Fibroblast of lung (primary cell): ENCODE data around the gene AQP1. TPM values are rescaled to one million over a fixed set of nuclear protein-coding genes. Genes with fewer than 3 reads are reported as not detected.

Source experiments
- DNase-seq, 2 donors: peaks; one replicate each; pipeline versions ENCODE4 v3.0.0 to v3.0.0-alpha.2; 2010; ENCODE audit warnings: low read depth in 2 of 2
- H2AFZ ChIP-seq: 2 replicates; pipeline ENCODE4 v1.5.1; 2012; ENCODE audit warnings: low read length, control low read depth, inconsistent platforms
- H3K27ac ChIP-seq: 2 replicates; pipeline ENCODE4 v1.5.1; 2011; ENCODE audit warnings: low read length, control low read depth; ENCODE audit not compliant: insufficient read depth
- H3K27me3 ChIP-seq: 2 replicates; pipeline ENCODE4 v1.5.1; 2011; ENCODE audit warnings: mild to moderate bottlenecking, low read length; ENCODE audit not compliant: control insufficient read depth, insufficient read depth
- H3K36me3 ChIP-seq: 2 replicates; pipeline ENCODE4 v1.5.1; 2011; ENCODE audit warnings: low read length; ENCODE audit not compliant: control insufficient read depth, insufficient read depth
- H3K4me1 ChIP-seq: 2 replicates; pipeline ENCODE4 v1.5.1; 2011; ENCODE audit warnings: low read length; ENCODE audit not compliant: control insufficient read depth, insufficient read depth; ENCODE audit errors: extremely low read depth
- H3K4me2 ChIP-seq: 2 replicates; pipeline ENCODE4 v1.5.1; 2011; ENCODE audit warnings: low read length, control low read depth; ENCODE audit not compliant: insufficient read depth; ENCODE audit errors: extremely low read depth
- H3K4me3 ChIP-seq, 4 experiments: fragments of 200-600 bp in 1 of 4; sonication (generic) in 1 of 4; replicated peaks in 1 of 4; 2 replicates each; pipeline ENCODE4 v1.5.1; 2011 to 2016; ENCODE audit warnings: low read length in 4 of 4, low read depth in 3 of 4, mild to moderate bottlenecking in 3 of 4, control low read depth in 2 of 4, inconsistent platforms in 1 of 4, mixed read lengths in 1 of 4; ENCODE audit not compliant: insufficient read depth in 1 of 4; ENCODE audit errors: control extremely low read depth in 1 of 4
- H3K79me2 ChIP-seq: 2 replicates; pipeline ENCODE4 v1.5.1; 2012; ENCODE audit warnings: mild to moderate bottlenecking, low read length, inconsistent platforms; ENCODE audit not compliant: control insufficient read depth, insufficient read depth
- H3K9ac ChIP-seq: 2 replicates; pipeline ENCODE4 v1.5.1; 2011; ENCODE audit warnings: mild to moderate bottlenecking, low read length, control low read depth; ENCODE audit not compliant: insufficient read depth
- H3K9me3 ChIP-seq: 2 replicates; pipeline ENCODE4 v1.5.1; 2012; ENCODE audit warnings: low read depth, low read length; ENCODE audit not compliant: control insufficient read depth, insufficient read depth
- H4K20me1 ChIP-seq: 2 replicates; pipeline ENCODE4 v1.5.1; 2011; ENCODE audit warnings: low read length; ENCODE audit not compliant: control insufficient read depth, insufficient read depth; ENCODE audit errors: extremely low read depth
- EZH2 ChIP-seq: IDR thresholded peaks from 2 replicates; pipeline ENCODE4 v1.5.1; 2012; ENCODE audit warnings: low read length, control low read depth, mild to moderate bottlenecking; ENCODE audit errors: missing control alignments
- polyA plus RNA-seq, 2 donors: library from polyadenylated mRNA; depleted of rRNA in 1 of 2; stranded (reverse) in 1 of 2; unstranded in 1 of 2; fragments of >200 nt; gene quantifications; 2 replicates each; pipeline ENCODE4 v1.2.1, GENCODE V29; 2011 to 2012; ENCODE audit warnings: missing spikeins in 1 of 2
- total RNA-seq: library from RNA; depleted of rRNA; stranded (reverse); fragments of >200 nt; gene quantifications from 2 replicates; pipeline ENCODE4 v1.2.1, GENCODE V29; 2014
- TF ChIP-seq, protein P1 (sequence below), 2 donors: IDR thresholded peaks in 1 of 2; conservative IDR thresholded peaks in 1 of 2; 1 replicate in 1 of 2; 2 replicates in 1 of 2; pipeline ENCODE4 v1.5.1; 2011 to 2012; ENCODE audit warnings: low read length in 2 of 2, control low read depth in 1 of 2, inconsistent platforms in 1 of 2, low read depth in 1 of 2, mild to moderate bottlenecking in 1 of 2

The AQP1 gene
- total and polyA plus RNA-seq, 2 donors (not counting 1 experiment from before 2014, with no cell fraction given) = 13.0 to 44.6 TPM

DNA sequence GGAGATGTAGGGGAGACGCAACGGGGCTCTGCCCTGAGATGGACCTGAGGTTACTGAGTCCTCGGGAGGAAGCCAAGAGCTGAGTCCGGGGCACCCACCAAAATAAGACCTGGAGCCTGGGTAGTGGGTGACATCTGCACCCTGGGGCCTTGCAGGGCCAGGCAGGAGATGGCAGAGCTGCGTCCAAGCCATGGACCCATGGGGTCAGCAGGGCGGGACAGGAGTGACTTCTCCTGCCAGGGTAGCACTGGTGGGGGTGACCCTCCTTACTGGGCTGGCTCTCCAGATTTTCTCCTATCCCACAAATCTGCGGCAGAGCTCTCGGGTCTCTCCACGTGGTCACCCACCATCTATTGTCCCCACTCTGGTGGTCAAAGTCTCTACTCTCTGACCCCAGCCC is 54.2 kb downstream of the AQP1 start:
- Histone ChIP-seq H3K27ac (no peak overlapping the region), H3K4me3 (no peak overlapping the region), H3K9ac (no peak overlapping the region), H3K4me1 (no peaks in the 10 kb centered on the region), H3K36me3 (no peaks in the 10 kb centered on the region), H4K20me1 (no peaks in the 10 kb centered on the region), H3K4me2 (no peak overlapping the region), H2AFZ (no peak overlapping the region), H3K9me3 (no peaks in the 10 kb centered on the region), H3K79me2 (no peaks in the 10 kb centered on the region), H3K27me3 (peaks cover 6% of the 10 kb centered on the region)
- no peak for DNase-seq
- TF ChIP-seq EZH2 = no peak
- TF ChIP-seq, protein P1, sequence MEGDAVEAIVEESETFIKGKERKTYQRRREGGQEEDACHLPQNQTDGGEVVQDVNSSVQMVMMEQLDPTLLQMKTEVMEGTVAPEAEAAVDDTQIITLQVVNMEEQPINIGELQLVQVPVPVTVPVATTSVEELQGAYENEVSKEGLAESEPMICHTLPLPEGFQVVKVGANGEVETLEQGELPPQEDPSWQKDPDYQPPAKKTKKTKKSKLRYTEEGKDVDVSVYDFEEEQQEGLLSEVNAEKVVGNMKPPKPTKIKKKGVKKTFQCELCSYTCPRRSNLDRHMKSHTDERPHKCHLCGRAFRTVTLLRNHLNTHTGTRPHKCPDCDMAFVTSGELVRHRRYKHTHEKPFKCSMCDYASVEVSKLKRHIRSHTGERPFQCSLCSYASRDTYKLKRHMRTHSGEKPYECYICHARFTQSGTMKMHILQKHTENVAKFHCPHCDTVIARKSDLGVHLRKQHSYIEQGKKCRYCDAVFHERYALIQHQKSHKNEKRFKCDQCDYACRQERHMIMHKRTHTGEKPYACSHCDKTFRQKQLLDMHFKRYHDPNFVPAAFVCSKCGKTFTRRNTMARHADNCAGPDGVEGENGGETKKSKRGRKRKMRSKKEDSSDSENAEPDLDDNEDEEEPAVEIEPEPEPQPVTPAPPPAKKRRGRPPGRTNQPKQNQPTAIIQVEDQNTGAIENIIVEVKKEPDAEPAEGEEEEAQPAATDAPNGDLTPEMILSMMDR (conservative IDR thresholded peaks at IDR 0.05 in 1 of 2, IDR thresholded peaks at IDR 0.05 in 1 of 2; ENCODE audit: low read depth in 1 of 2, low read length in 2 of 2) = no peak

DNA sequence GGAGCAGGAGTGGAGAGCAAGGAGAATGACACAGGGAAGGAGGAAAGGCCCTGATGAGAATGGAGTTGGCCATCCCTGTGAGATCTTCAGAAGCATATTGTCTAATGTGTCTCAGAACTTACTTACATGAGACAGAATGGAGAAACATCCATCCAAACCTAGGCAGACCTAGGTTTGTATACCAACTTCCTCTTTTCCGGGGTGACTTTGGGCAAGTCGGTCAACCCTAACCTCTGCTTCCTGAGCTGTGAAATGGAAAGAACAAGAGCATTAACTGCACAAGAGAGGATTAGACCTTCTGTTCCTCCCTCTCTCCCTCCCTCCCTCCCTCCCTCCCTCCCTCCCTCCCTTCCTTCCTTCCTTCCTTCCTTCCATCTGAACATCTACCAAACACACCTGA is 56.6 kb downstream of the AQP1 start:
- no peak for DNase-seq
- Histone ChIP-seq H3K4me2 (no peak overlapping the region), H3K4me1 (no peaks in the 10 kb centered on the region), H3K27me3 (peaks cover 17% of the 10 kb centered on the region), H2AFZ (no peak overlapping the region), H4K20me1 (no peaks in the 10 kb centered on the region), H3K9me3 (no peaks in the 10 kb centered on the region), H3K4me3 (no peak overlapping the region), H3K27ac (no peak overlapping the region), H3K36me3 (no peaks in the 10 kb centered on the region), H3K9ac (no peak overlapping the region), H3K79me2 (no peaks in the 10 kb centered on the region)
- TF ChIP-seq EZH2 = no peak
- TF ChIP-seq, protein P1 (conservative IDR thresholded peaks at IDR 0.05 in 1 of 2, IDR thresholded peaks at IDR 0.05 in 1 of 2; ENCODE audit: low read depth in 1 of 2, low read length in 2 of 2) = no peak

DNA sequence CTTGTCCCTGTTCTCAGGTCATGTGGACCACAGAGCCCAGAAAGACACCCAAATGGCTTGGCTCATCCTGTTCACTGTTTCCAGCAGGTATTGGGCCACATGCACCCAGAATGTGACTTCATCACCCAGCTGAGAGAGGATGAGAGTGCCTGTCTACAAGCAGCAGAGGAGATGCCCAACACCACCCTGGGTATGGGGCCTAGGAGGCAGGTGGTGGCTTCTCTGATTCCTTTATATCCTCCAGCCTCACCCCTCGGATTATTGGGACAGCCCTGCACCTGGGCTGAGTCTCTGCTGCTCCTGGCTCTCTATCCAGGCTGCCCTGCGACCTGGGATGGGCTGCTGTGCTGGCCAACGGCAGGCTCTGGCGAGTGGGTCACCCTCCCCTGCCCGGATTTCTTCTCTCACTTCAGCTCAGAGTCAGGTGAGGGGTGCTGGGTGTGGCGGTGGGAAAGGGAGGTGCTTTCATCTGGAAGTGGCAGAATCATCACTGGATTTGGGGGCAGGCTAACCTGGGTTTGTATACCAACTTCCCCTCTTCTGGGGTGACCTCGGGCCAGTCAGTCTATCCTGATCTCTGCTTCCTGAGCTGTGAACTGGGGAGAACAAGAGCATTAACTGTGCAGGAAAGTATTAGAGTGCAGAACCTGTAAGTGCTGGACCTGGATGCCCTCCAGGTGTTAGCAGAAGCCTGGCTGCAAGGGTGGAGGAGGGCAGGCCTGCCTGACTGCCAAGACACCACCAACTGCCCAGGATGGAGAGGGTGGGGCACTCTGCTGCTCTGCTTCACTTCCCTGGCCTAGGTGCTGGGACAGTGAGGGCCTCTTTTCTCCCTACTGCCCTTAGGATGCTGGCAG is 57.3 kb downstream of the AQP1 start:
- peaks cover 17% of the 10 kb centered on the region for H3K27me3 ChIP-seq
- H3K4me3 ChIP-seq = no peak overlapping the region
- no peaks in the 10 kb centered on the region for H3K79me2 ChIP-seq
- no peak overlapping the region for H2AFZ ChIP-seq
- no peaks in the 10 kb centered on the region for H3K4me1 ChIP-seq
- no peak overlapping the region for H3K4me2 ChIP-seq
- H4K20me1 ChIP-seq = no peaks in the 10 kb centered on the region
- no peak for DNase-seq
- H3K9me3 ChIP-seq = no peaks in the 10 kb centered on the region
- TF ChIP-seq EZH2 = no peak
- TF ChIP-seq, protein P1 (conservative IDR thresholded peaks at IDR 0.05 in 1 of 2, IDR thresholded peaks at IDR 0.05 in 1 of 2; ENCODE audit: low read depth in 1 of 2, low read length in 2 of 2) = no peak
- no peak overlapping the region for H3K9ac ChIP-seq
- H3K36me3 ChIP-seq = no peaks in the 10 kb centered on the region
- no peak overlapping the region for H3K27ac ChIP-seq
